Neuron (in vitro differentiated cells): ENCODE data around the gene DEFB126.

ENCODE experiments used
- H2AFZ ChIP-seq: one replicate; pipeline ENCODE4 v1.6.1; 2013; ENCODE audit warnings: low read depth, mild to moderate bottlenecking, inconsistent platforms, low read length, moderate library complexity
- H3K27me3 ChIP-seq: one replicate; pipeline ENCODE4 v1.6.1; 2013; ENCODE audit warnings: low read length; ENCODE audit not compliant: insufficient read depth
- H3K36me3 ChIP-seq: one replicate; pipeline ENCODE4 v1.6.1; 2013; ENCODE audit warnings: low read length; ENCODE audit not compliant: insufficient read depth
- H3K4me1 ChIP-seq: one replicate; pipeline ENCODE4 v1.6.1; 2013; ENCODE audit warnings: low read length; ENCODE audit not compliant: insufficient read depth
- H3K4me3 ChIP-seq: 2 replicates; pipeline ENCODE4 v1.5.1; 2013; ENCODE audit warnings: mild to moderate bottlenecking, low read length, moderate library complexity
- H3K9me3 ChIP-seq: one replicate; pipeline ENCODE4 v1.6.1; 2013; ENCODE audit warnings: low read length

DEFB126 gene

GRCh38 chr20:164618-165017, 22.2 kb downstream of the DEFB126 start:
- H3K4me3 ChIP-seq: no peak overlapping the region
- no peaks in the 10 kb centered on the region for H3K4me1 ChIP-seq
- H3K9me3 ChIP-seq: no peaks in the 10 kb centered on the region
- H3K36me3 ChIP-seq: no peaks in the 10 kb centered on the region
- no peak overlapping the region for H2AFZ ChIP-seq
- peaks cover 9% of the 10 kb centered on the region for H3K27me3 ChIP-seq

GRCh38 chr20:168876-169275, 26.5 kb downstream of the DEFB126 start:
- Histone ChIP-seq H3K36me3 (no peaks in the 10 kb centered on the region), H2AFZ (no peak overlapping the region), H3K4me1 (no peaks in the 10 kb centered on the region), H3K9me3 (no peaks in the 10 kb centered on the region), H3K4me3 (no peak overlapping the region), H3K27me3 (peaks cover 13% of the 10 kb centered on the region)

- no peaks in the 10 kb centered on the region for H3K9me3 ChIP-seq
- H2AFZ ChIP-seq: no peak overlapping the region
- no peak overlapping the region for H3K4me3 ChIP-seq
- no peaks in the 10 kb centered on the region for H3K36me3 ChIP-seq
- no peaks in the 10 kb centered on the region for H3K4me1 ChIP-seq
- H3K27me3 ChIP-seq: no peaks in the 10 kb centered on the region
These were observed 41.9 kb downstream of the DEFB126 start for GRCh38 chr20:184288-184687.

- Histone ChIP-seq H3K4me1 (no peaks in the 10 kb centered on the region), H3K9me3 (no peaks in the 10 kb centered on the region), H3K27me3 (no peaks in the 10 kb centered on the region), H3K4me3 (no peak overlapping the region), H3K36me3 (no peaks in the 10 kb centered on the region), H2AFZ (no peak overlapping the region)
These were observed 45.3 kb downstream of the DEFB126 start for GRCh38 chr20:187733-188132.

- H3K4me3 ChIP-seq: no peak within 1 kb of the TSS
These were observed 47.2 kb downstream of the DEFB126 start, which contains the start of gene DEFB128 for GRCh38 chr20:189611-190010. Gene DEFB128, minus strand, starts transcription at chr20:189711. Its CDS starts 88 bp downstream, at chr20:189623.

More at GRCh38 chr20:189611-190010, 47.2 kb downstream of the DEFB126 start, which contains the start of gene DEFB128:
- H3K9me3 ChIP-seq: no peaks in the 10 kb centered on the region
- no peak within 1 kb of the TSS for H2AFZ ChIP-seq
- H3K4me1 ChIP-seq: no peaks in the 10 kb centered on the region
- no peaks in the 10 kb centered on the region for H3K36me3 ChIP-seq
- H3K27me3 ChIP-seq: no peaks in the 10 kb centered on the region
